ENCODE results near the gene LRP1B. TPM values are rescaled to one million over a fixed set of nuclear protein-coding genes. Genes with fewer than 3 reads are reported as not detected.

The LRP1B gene
- total RNA-seq, 1 donor from 2014 or later: not detected

DNA sequence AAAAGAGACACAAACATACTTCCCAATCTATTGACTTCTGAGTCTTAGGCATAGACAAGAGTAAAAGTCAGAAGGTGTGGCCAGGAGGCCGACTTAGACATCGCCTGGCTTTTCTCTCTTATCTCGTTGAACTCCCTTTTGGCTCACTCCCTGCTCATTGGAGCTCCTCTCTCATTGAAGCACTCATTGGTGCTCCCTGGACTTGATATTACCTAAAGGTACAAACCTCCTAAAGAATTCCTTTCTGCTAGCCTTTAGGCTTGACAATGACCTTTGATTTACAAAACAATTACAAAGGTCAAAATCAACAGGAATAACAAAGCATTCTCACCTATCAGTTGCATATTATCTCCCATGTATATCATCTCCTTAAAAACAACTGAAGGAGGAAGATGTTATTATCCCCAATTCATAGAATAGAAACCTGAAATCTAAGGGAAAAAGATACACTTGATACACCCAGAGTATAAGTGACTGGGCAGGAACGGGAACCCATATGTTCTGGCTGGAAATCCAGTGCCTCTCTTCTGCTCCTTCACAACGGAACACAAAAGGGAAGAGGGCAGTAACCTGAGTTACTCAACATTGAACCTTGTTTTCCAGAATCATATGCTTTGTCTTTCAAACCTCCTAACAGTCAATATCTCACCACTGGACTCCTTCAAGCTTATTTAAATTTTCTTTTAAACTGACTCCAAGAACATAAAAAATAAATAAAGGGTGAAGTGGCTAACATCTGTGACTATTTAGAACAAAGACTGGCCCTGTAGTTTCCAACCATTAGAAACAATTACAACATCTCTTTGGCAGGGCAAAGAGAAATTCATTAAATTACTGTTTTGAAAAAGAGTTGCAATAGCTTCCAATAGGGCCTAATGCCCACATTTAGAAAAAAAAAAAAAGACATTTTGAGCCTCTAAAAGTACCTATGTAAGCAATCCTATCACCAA, 1247.9 kb downstream of the LRP1B start:
- POLR2A ChIA-PET: no interaction called here
- Mint-ChIP-seq H3K36me3 (ENCODE audit: low read depth) (no peaks in the 10 kb centered on the region), H3K27ac (no peak overlapping the region), H3K27me3 (no peaks in the 10 kb centered on the region), H3K4me1 (no peaks in the 10 kb centered on the region), H3K9me3 (no peaks in the 10 kb centered on the region), H3K4me3 (no peak overlapping the region)
- TF ChIP-seq, protein P1, sequence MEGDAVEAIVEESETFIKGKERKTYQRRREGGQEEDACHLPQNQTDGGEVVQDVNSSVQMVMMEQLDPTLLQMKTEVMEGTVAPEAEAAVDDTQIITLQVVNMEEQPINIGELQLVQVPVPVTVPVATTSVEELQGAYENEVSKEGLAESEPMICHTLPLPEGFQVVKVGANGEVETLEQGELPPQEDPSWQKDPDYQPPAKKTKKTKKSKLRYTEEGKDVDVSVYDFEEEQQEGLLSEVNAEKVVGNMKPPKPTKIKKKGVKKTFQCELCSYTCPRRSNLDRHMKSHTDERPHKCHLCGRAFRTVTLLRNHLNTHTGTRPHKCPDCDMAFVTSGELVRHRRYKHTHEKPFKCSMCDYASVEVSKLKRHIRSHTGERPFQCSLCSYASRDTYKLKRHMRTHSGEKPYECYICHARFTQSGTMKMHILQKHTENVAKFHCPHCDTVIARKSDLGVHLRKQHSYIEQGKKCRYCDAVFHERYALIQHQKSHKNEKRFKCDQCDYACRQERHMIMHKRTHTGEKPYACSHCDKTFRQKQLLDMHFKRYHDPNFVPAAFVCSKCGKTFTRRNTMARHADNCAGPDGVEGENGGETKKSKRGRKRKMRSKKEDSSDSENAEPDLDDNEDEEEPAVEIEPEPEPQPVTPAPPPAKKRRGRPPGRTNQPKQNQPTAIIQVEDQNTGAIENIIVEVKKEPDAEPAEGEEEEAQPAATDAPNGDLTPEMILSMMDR (IDR thresholded peaks at IDR 0.05): no peak
- DNase-seq (no peak), ATAC-seq (ENCODE audit: low read depth) (no peak)
- intact Hi-C loops (cut with micrococcal nuclease): no loop called here
- CTCF ChIA-PET: no interaction called here

- Mint-ChIP-seq H3K9me3 (peaks cover 9% of the 10 kb centered on the region), H3K4me3 (no peak overlapping the region), H3K27ac (no peak overlapping the region), H3K4me1 (no peaks in the 10 kb centered on the region), H3K27me3 (no peaks in the 10 kb centered on the region), H3K36me3 (ENCODE audit: low read depth) (no peaks in the 10 kb centered on the region)
- ChIA-PET POLR2A (no interaction called here), CTCF (no interaction called here)
- TF ChIP-seq, protein P1 (IDR thresholded peaks at IDR 0.05): no peak
- ATAC-seq (ENCODE audit: low read depth) (no peak), DNase-seq (no peak)
- intact Hi-C loops (cut with micrococcal nuclease): no loop called here
Observed at GRCh38 chr2:140880573-140880972, 1250.2 kb downstream of the LRP1B start.

DNA sequence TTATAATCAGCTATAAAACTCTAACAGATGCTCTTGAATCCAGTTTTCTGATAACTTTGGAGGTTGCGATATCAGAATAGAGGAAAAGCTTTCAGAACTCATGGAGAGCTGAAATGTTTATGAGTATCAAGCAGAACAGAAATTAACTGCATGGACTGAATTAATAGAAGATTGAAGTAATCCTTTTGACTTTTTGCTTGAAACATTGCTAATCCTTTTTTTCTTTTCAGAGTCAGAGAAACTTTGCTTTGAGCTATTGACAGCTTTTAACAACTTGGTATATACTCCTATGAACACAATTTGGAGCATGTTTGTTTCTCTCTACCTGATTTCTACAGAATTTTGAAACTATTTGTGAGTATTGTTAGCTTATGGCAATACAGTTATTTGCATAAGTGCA, 1254.8 kb downstream of the LRP1B start:
- Mint-ChIP-seq H3K27me3 (no peaks in the 10 kb centered on the region), H3K4me3 (no peak overlapping the region), H3K36me3 (ENCODE audit: low read depth) (no peaks in the 10 kb centered on the region), H3K4me1 (no peaks in the 10 kb centered on the region), H3K27ac (no peak overlapping the region), H3K9me3 (peaks cover 11% of the 10 kb centered on the region)
- CTCF ChIA-PET: no interaction called here
- TF ChIP-seq, protein P1 (IDR thresholded peaks at IDR 0.05): no peak
- POLR2A ChIA-PET: no interaction called here
- intact Hi-C loops (cut with micrococcal nuclease): no loop called here
- no peak for ATAC-seq (ENCODE audit: low read depth)
- no peak for DNase-seq

DNA sequence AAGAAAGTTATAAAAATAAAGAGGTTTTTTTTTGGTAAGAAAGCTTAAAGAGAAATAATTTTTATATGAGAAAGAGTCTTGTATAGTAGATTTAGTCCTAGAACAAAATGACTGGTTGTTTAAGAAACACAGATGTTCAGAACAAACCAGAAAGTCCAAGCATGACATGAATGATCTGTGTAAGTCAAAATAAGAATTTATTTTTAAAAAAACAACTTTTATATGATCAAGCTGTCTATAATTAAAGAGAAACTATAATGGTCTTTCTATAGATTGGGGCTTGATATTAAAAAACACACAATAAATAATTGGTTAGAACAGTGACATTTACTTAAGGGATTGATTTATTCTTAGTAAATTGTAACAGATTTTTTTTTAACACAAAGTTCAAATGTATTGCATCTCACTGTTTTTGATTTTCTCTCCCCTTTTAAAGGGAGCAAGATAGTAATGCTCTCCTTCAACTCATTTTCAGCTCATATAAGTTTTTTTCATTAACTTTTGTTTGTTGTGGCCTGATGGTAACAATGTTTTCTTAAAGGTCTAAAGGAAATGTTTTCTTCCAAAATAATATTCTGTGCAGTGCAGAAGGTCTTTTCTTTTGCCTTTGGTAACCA, 1256.8 kb downstream of the LRP1B start:
- H3K4me3 Mint-ChIP-seq: no peak overlapping the region

DNA sequence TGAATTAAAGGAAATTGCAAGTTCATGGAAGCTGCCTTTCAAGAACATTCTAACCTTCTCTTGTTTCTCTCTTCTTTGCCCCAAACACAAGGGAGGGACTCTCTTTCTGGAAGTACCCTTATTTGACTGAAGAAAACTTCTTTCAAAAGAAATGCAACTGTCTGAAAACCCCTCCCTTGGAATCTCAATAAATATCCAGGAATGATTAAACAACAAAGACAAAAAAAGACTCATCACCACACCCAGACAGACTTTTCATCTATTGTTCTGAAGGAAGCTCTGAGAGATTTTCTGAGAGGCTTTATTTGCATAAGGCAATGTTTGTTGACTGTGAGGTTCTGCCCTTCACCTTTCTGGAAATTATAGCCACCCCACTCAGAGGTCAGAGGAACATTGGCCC, 1260.9 kb downstream of the LRP1B start:
- Mint-ChIP-seq H3K36me3 (ENCODE audit: low read depth) (no peaks in the 10 kb centered on the region), H3K9me3 (peaks cover 9% of the 10 kb centered on the region), H3K4me3 (no peak overlapping the region), H3K27ac (no peak overlapping the region), H3K27me3 (no peaks in the 10 kb centered on the region), H3K4me1 (no peaks in the 10 kb centered on the region)
- intact Hi-C loops (cut with micrococcal nuclease): no loop called here
- POLR2A ChIA-PET: no interaction called here
- DNase-seq (no peak), ATAC-seq (ENCODE audit: low read depth) (no peak)
- TF ChIP-seq, protein P1 (IDR thresholded peaks at IDR 0.05): no peak
- CTCF ChIA-PET: no interaction called here

More for the DNA sequence above, 1256.8 kb downstream of the LRP1B start:
- H3K36me3 Mint-ChIP-seq (ENCODE audit: low read depth): no peaks in the 10 kb centered on the region
- TF ChIP-seq, protein P1 (IDR thresholded peaks at IDR 0.05): no peak
- no peak overlapping the region for H3K27ac Mint-ChIP-seq
- ATAC-seq (ENCODE audit: low read depth) (no peak), DNase-seq (no peak)
- H3K27me3 Mint-ChIP-seq: no peaks in the 10 kb centered on the region
- H3K4me1 Mint-ChIP-seq: no peaks in the 10 kb centered on the region
- POLR2A ChIA-PET: no interaction called here
- H3K9me3 Mint-ChIP-seq: peaks cover 14% of the 10 kb centered on the region
- intact Hi-C loops (cut with micrococcal nuclease): no loop called here
- CTCF ChIA-PET: no interaction called here

Measured in activated B cell treated with CpG ODN at 0.5 μM for 24 hours (primary cell).